Hepatocyte (in vitro differentiated cells): Measurements from ENCODE around the gene SMLR1. TPM values are rescaled to one million over a fixed set of nuclear protein-coding genes. Genes with fewer than 3 reads are reported as not detected.

Experiments
- DNase-seq: peaks from one replicate; pipeline ENCODE4 v3.0.0-alpha.2; 2016; ENCODE audit warnings: low spot score
- H2AFZ ChIP-seq: fragments of 200-600 bp; sonication (generic); 2 replicates; pipeline ENCODE4 v1.6.0; 2016; ENCODE audit warnings: antibody characterized with exemption, mild to moderate bottlenecking
- H3K27ac ChIP-seq: fragments of 200-600 bp; sonication (generic); 2 replicates; pipeline ENCODE4 v1.5.1; 2016; ENCODE audit warnings: mild to moderate bottlenecking
- H3K27me3 ChIP-seq: fragments of 200-600 bp; sonication (generic); 2 replicates; pipeline ENCODE4 v1.6.1; 2016
- H3K36me3 ChIP-seq: fragments of 200-600 bp; sonication (generic); replicated peaks from 2 replicates; pipeline ENCODE4 v1.5.1; 2016; ENCODE audit warnings: low read depth; ENCODE audit not compliant: insufficient read depth
- H3K4me1 ChIP-seq: fragments of 200-600 bp; sonication (generic); 2 replicates; pipeline ENCODE4 v1.5.1; 2016; ENCODE audit warnings: mild to moderate bottlenecking, moderate library complexity; ENCODE audit not compliant: insufficient read depth
- H3K4me2 ChIP-seq: fragments of 200-600 bp; sonication (generic); 2 replicates; pipeline ENCODE4 v1.6.0; 2016
- H3K4me3 ChIP-seq: fragments of 200-600 bp; sonication (generic); 2 replicates; pipeline ENCODE4 v1.5.1; 2016; ENCODE audit warnings: mild to moderate bottlenecking
- H3K79me2 ChIP-seq: fragments of 200-600 bp; sonication (generic); 2 replicates; pipeline ENCODE4 v1.6.0; 2017; ENCODE audit warnings: mild to moderate bottlenecking
- H3K9me2 ChIP-seq: fragments of 200-600 bp; sonication (generic); replicated peaks from 2 replicates; pipeline ENCODE4 v1.6.0; 2017; ENCODE audit warnings: mild to moderate bottlenecking; ENCODE audit not compliant: insufficient read depth
- H3K9me3 ChIP-seq: fragments of 200-600 bp; sonication (generic); 2 replicates; pipeline ENCODE4 v1.5.1; 2016; ENCODE audit warnings: low read depth, mild to moderate bottlenecking
- H4K20me1 ChIP-seq: fragments of 200-600 bp; sonication (generic); 2 replicates; pipeline ENCODE4 v1.6.0; 2016; ENCODE audit warnings: mild to moderate bottlenecking; ENCODE audit not compliant: insufficient read depth, poor library complexity, severe bottlenecking
- EZH2 ChIP-seq: fragments of 200-600 bp; sonication (generic); IDR thresholded peaks from 2 replicates; pipeline ENCODE4 v1.6.1; 2016; ENCODE audit warnings: antibody characterized with exemption, mild to moderate bottlenecking, borderline replicate concordance
- EZH2phosphoT487 ChIP-seq: fragments of 200-600 bp; sonication (generic); IDR thresholded peaks from one replicate; pipeline ENCODE4 v1.6.1; 2018; ENCODE audit warnings: antibody characterized with exemption, mild to moderate bottlenecking, low read depth, moderate library complexity; ENCODE audit not compliant: unreplicated experiment, severe bottlenecking
- WGBS: methylation state at CpG from one replicate; pipeline ENCODE4 v1.1.6; 2016; ENCODE audit warnings: low lambda C conversion rate; ENCODE audit errors: missing lambda C conversion rate; 5-methylcytosine and 5-hydroxymethylcytosine counted together
- polyA plus RNA-seq: library from polyadenylated mRNA; unstranded; fragments of >200 nt; fragmentation: Nextera tagmentation; extraction: Ambion mirVana; gene quantifications from 2 replicates; pipeline ENCODE4 v1.2.1, GENCODE V29; 2016
- total RNA-seq: library from RNA; depleted of rRNA; stranded (reverse); fragments of >200 nt; gene quantifications from 2 replicates; pipeline ENCODE4 v1.2.3, GENCODE V29; 2014
- TF ChIP-seq, protein P1 (sequence below): fragments of 200-600 bp; sonication (generic); IDR thresholded peaks from 2 replicates; pipeline ENCODE4 v1.5.1; 2016; ENCODE audit warnings: antibody characterized with exemption, mild to moderate bottlenecking; ENCODE audit not compliant: poor library complexity

The SMLR1 gene
- total RNA-seq (23.7 and 28.9 TPM in 2 replicates), polyA plus RNA-seq (13.7 and 31.0 TPM in 2 replicates)

- H3K36me3 ChIP-seq = no peaks in the 10 kb centered on the region
- H4K20me1 ChIP-seq = no peaks in the 10 kb centered on the region
- H2AFZ ChIP-seq = no peak within 1 kb of the TSS
- no peaks in the 10 kb centered on the region for H3K27me3 ChIP-seq
- H3K9me3 ChIP-seq = no peaks in the 10 kb centered on the region
- H3K9me2 ChIP-seq = no peaks in the 10 kb centered on the region
- TF ChIP-seq, protein P1, sequence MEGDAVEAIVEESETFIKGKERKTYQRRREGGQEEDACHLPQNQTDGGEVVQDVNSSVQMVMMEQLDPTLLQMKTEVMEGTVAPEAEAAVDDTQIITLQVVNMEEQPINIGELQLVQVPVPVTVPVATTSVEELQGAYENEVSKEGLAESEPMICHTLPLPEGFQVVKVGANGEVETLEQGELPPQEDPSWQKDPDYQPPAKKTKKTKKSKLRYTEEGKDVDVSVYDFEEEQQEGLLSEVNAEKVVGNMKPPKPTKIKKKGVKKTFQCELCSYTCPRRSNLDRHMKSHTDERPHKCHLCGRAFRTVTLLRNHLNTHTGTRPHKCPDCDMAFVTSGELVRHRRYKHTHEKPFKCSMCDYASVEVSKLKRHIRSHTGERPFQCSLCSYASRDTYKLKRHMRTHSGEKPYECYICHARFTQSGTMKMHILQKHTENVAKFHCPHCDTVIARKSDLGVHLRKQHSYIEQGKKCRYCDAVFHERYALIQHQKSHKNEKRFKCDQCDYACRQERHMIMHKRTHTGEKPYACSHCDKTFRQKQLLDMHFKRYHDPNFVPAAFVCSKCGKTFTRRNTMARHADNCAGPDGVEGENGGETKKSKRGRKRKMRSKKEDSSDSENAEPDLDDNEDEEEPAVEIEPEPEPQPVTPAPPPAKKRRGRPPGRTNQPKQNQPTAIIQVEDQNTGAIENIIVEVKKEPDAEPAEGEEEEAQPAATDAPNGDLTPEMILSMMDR = no peak
- WGBS = 50% methylated on average over 11 of the region's 11 CpGs
- H3K4me1 ChIP-seq = peaks cover 3% of the 10 kb centered on the region
- H3K79me2 ChIP-seq = peaks cover 41% of the 10 kb centered on the region
- H3K4me3 ChIP-seq = peak within 1 kb of the TSS; percentile 19
- peak; percentile 63 for DNase-seq
- H3K4me2 ChIP-seq = peak within 1 kb of the TSS; percentile 75
- peak within 1 kb of the TSS; percentile 87 for H3K27ac ChIP-seq
Measured at GRCh38 chr6:130827247-130828149, at the start of gene SMLR1. Gene SMLR1, plus strand, starts transcription at chr6:130827406. Its CDS starts 8 bp downstream, at chr6:130827414.

DNA sequence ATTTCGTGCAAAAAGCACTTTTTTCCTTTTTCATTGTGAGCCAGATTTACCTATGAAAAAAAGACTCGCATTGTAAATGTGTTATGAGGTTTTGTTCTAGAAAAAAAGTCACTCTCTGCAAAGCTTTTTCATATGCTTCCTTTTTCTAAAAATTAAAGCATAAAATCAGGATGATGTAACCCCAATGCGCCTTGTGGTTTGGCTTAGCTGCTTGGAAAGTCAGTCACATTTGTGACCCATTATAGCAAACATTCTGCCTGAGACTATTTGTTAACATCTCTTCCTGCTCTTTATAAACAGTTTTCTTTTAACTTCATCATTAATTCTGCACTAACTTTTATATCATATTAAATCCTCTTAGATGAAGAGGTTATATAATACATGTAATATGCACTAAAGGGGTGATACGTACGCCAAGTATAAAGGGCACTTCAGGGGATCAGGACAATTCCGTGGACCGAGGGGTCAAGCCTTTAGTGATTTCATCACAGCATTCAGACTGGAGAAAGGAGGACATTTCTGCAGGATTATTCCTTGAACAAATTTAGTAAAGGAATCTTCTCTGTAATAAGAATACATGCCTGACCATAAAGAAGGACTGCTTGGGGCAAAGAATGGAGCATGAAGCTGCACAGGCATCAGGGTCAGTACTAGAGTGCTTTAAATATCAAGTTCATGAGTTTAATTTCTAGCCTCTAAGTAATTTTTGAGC is 48.1 kb upstream of the SMLR1 start:
- Histone ChIP-seq H3K4me2 (peak overlapping the region; percentile 48), H3K27me3 (no peaks in the 10 kb centered on the region), H3K79me2 (no peaks in the 10 kb centered on the region), H3K9me3 (no peaks in the 10 kb centered on the region), H4K20me1 (no peaks in the 10 kb centered on the region), H3K9me2 (no peaks in the 10 kb centered on the region), H3K36me3 (no peaks in the 10 kb centered on the region), H3K27ac (peak overlapping the region; percentile 47), H3K4me1 (peaks cover 4% of the 10 kb centered on the region), H2AFZ (no peak overlapping the region), H3K4me3 (no peak overlapping the region)
- no peak for DNase-seq
- TF ChIP-seq, protein P1 = no peak
- TF ChIP-seq EZH2 (no peak), EZH2phosphoT487 (no peak)
- 64% methylated on average over 7 of the region's 7 CpGs for whole genome bisulfite sequencing

- TF ChIP-seq, protein P1 = no peak
- TF ChIP-seq EZH2phosphoT487 = no peak
- no peak for TF ChIP-seq EZH2
- no peaks in the 10 kb centered on the region for H4K20me1 ChIP-seq
- no peaks in the 10 kb centered on the region for H3K9me3 ChIP-seq
- peak overlapping the region; percentile 48 for H3K4me2 ChIP-seq
- peaks cover 4% of the 10 kb centered on the region for H3K4me1 ChIP-seq
- no peaks in the 10 kb centered on the region for H3K27me3 ChIP-seq
- H3K9me2 ChIP-seq = no peaks in the 10 kb centered on the region
- H3K4me3 ChIP-seq = no peak overlapping the region
- no peak for DNase-seq
- H3K36me3 ChIP-seq = no peaks in the 10 kb centered on the region
- H3K79me2 ChIP-seq = no peaks in the 10 kb centered on the region
- no peak overlapping the region for H2AFZ ChIP-seq
- WGBS = 66% methylated on average over 4 of the region's 4 CpGs
- H3K27ac ChIP-seq = peak overlapping the region; percentile 47
Measured at GRCh38 chr6:130779658-130780033, 47.6 kb upstream of the SMLR1 start.
